Naive B cell (primary cell): Measurements from ENCODE around the gene DENND2D. TPM values are rescaled to one million over a fixed set of nuclear protein-coding genes. Genes with fewer than 3 reads are reported as not detected.

ENCODE experiments used
- ATAC-seq, 2 donors: fragments of 150-1000 bp; cut with Tn5 transposase; 2 replicates each; pipeline ENCODE4 v1.10.0; 2021; ENCODE audit warnings: low read depth in 2 of 2, mild to moderate bottlenecking in 2 of 2, moderate library complexity in 2 of 2
- DNase-seq: peaks from one replicate; pipeline ENCODE4 v3.0.0; 2022
- H3K27ac Mint-ChIP-seq, 6 donors: one replicate each; pipeline ENCODE4 v1.8.0; 2020 to 2022; ENCODE audit warnings: mild to moderate bottlenecking in 6 of 6, mixed read lengths in 6 of 6, moderate library complexity in 5 of 6, inconsistent platforms in 2 of 6
- H3K27me3 Mint-ChIP-seq, 3 donors: one replicate each; pipeline ENCODE4 v1.8.0; 2021 to 2022; ENCODE audit warnings: mixed read lengths in 3 of 3, mild to moderate bottlenecking in 1 of 3
- H3K36me3 Mint-ChIP-seq, 2 donors: one replicate each; pipeline ENCODE4 v1.8.0; 2020 to 2022; ENCODE audit warnings: mixed read lengths in 2 of 2, inconsistent platforms in 1 of 2, mild to moderate bottlenecking in 1 of 2
- H3K4me1 Mint-ChIP-seq, 3 donors: one replicate each; pipeline ENCODE4 v1.8.0; 2020 to 2022; ENCODE audit warnings: mixed read lengths in 3 of 3, inconsistent platforms in 1 of 3, mild to moderate bottlenecking in 1 of 3, moderate library complexity in 1 of 3
- H3K4me3 Mint-ChIP-seq, 8 donors: one replicate each; pipeline ENCODE4 v1.8.0; 2020 to 2022; ENCODE audit warnings: mild to moderate bottlenecking in 8 of 8, mixed read lengths in 8 of 8, moderate library complexity in 8 of 8, inconsistent platforms in 2 of 8
- H3K9me3 Mint-ChIP-seq, 7 donors: one replicate each; pipeline ENCODE4 v1.8.0; 2020 to 2022; ENCODE audit warnings: mixed read lengths in 7 of 7, mild to moderate bottlenecking in 5 of 7, inconsistent platforms in 2 of 7, moderate library complexity in 1 of 7
- polyA plus RNA-seq, 6 donors: library from polyadenylated mRNA; unstranded; fragments of 300-500 nt; fragmentation: Illumina TruSeq; gene quantifications; one replicate each; pipeline ENCODE4 v1.2.3, GENCODE V29; 2021; ENCODE audit warnings: low read depth in 6 of 6

The DENND2D gene
- polyA plus RNA-seq, 6 donors from 2014 or later: 60.2 to 124 (median 82.6) TPM

GRCh38 chr1:111204983-111205713, 4.7 kb upstream of the DENND2D start:
- Mint-ChIP-seq H3K36me3 (peaks cover 0 to 7% of the 10 kb centered on the region in 2 donors), H3K27ac (peak overlapping the region; percentile 61 to 98 (median 96)), H3K27me3 (no peaks in the 10 kb centered on the region), H3K9me3 (peaks cover 0 to 3% (median 0%) of the 10 kb centered on the region in 7 donors), H3K4me3 (peak overlapping the region; percentile 73 to 98 (median 92)), H3K4me1 (peaks cover 49 to 82% (median 71%) of the 10 kb centered on the region in 3 donors)
- ATAC-seq (peak; percentile 18 to 19), DNase-seq (peak; percentile 36)

- DNase-seq (peak; percentile 76), ATAC-seq (peak; percentile 63 to 69)
- Mint-ChIP-seq H3K9me3 (peaks cover 0 to 3% (median 0%) of the 10 kb centered on the region in 7 donors), H3K4me3 (peak overlapping the region; percentile 73 to 98 (median 94)), H3K36me3 (peaks cover 0 to 11% of the 10 kb centered on the region in 2 donors), H3K4me1 (peaks cover 52 to 88% (median 76%) of the 10 kb centered on the region in 3 donors), H3K27ac (peak overlapping the region; percentile 41 to 98 (median 98)), H3K27me3 (no peaks in the 10 kb centered on the region)
These were observed 3.9 kb upstream of the DENND2D start for GRCh38 chr1:111204201-111204982.

DNA sequence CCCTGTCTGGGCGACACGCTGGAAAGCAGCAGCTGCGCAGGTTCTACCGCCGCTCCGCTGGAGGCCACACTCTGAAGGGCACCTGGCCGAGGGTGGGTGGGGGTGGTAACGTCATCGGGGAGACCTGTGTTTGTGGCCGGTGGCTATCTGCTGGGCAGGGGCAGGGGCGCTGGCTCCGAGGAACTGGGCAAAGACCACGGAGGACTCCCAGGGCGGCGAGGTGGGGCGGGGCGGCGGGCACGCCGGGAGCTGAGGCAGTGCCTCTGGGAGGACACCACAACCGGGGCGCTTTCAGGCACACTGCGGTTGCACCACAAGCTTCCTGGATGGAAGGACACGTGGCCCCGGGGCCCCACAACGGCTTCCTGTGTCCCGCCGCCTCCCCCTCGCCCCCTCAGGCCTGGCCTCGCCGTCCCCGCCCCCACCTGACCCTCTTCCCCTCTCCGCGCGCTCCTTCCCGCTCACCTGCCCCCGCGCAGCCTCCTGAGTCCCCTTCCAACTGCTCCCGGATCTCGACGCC, 3.3 kb upstream of the DENND2D start:
- ATAC-seq: peak; percentile 76 to 77
- peak overlapping the region; percentile 41 to 98 (median 98) for H3K27ac Mint-ChIP-seq
- H3K36me3 Mint-ChIP-seq: peaks cover 0 to 11% of the 10 kb centered on the region in 2 donors
- no peaks in the 10 kb centered on the region for H3K27me3 Mint-ChIP-seq
- peak; percentile 90 for DNase-seq
- peak overlapping the region; percentile 73 to 98 (median 94) for H3K4me3 Mint-ChIP-seq
- peaks cover 0 to 3% (median 0%) of the 10 kb centered on the region in 7 donors for H3K9me3 Mint-ChIP-seq
- H3K4me1 Mint-ChIP-seq: peaks cover 52 to 89% (median 82%) of the 10 kb centered on the region in 3 donors

- no peak for ATAC-seq
- Mint-ChIP-seq H3K4me3 (peak overlapping the region; percentile 73 to 98 (median 94)), H3K27me3 (no peaks in the 10 kb centered on the region), H3K4me1 (peaks cover 46 to 91% (median 83%) of the 10 kb centered on the region in 3 donors), H3K36me3 (peaks cover under 1 to 12% of the 10 kb centered on the region in 2 donors), H3K27ac (peak overlapping the region; percentile 69 to 98 (median 98)), H3K9me3 (peaks cover 0 to 3% (median 0%) of the 10 kb centered on the region in 7 donors)
- DNase-seq: no peak
These were observed 2.5 kb upstream of the DENND2D start for GRCh38 chr1:111202707-111203623.

DNA sequence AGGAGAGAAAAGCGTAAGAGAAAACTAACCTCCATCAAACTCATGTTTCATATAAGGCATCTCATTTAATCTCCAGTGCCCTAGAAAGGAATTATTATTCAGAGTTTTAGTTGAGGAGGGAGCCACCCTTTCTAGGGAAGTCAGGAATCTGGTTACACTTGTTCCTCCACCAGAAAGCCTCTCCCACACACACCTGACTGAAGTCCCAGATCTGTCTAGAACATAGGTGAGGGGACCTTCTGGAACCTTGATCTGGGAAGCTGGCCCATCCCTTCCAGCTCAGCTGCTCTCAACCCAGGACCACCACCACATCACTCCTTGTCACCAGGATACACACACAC, 1.9 kb upstream of the DENND2D start:
- peaks cover 52 to 93% (median 83%) of the 10 kb centered on the region in 3 donors for H3K4me1 Mint-ChIP-seq
- peaks cover 0 to 3% (median 0%) of the 10 kb centered on the region in 7 donors for H3K9me3 Mint-ChIP-seq
- H3K27me3 Mint-ChIP-seq: no peaks in the 10 kb centered on the region
- peak overlapping the region; percentile 60 to 98 (median 94) for H3K4me3 Mint-ChIP-seq
- DNase-seq (no peak), ATAC-seq (no peak)
- peaks cover 7 to 18% of the 10 kb centered on the region in 2 donors for H3K36me3 Mint-ChIP-seq
- H3K27ac Mint-ChIP-seq: peak overlapping the region; percentile 53 to 98 (median 93)

DNA sequence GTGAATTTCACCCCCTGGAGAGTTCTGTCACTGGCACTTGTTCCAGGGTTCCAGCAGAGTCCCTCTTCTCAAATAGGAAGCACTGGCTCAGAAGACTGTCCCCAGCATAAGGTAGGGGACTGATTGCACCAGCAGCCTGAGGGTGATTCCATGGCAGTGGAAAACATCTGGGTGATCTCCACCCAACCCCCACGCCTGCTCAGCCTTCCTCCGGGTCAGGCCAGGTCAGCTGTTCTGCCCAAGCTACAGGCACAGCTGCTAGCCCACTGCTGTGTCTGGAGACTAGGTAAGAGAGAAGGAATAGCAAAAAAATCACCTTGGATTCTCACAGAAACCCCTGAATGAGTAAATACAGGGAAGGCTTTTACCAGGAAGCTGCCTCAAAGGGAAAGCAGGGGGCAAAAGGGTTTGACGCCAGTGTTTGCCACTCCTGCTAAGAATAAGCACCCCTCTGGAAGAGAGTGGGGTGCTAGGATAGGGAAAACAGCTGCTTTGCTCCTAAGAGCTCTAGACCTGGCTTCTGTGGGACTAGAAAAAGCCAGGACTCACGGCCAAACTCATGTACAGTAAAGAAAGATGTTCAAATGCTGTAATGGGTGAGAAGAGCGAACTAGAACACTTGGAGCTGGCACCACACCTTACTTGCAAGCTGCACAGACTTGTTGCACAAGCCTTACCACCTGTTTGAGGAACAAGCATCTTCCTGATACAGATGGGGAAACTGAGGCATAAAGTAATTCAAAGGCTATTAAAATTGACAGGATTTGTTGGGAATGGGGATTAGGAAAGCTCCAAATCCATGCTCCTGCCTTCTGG, 1.0 kb upstream of the DENND2D start:
- H3K9me3 Mint-ChIP-seq: peaks cover 0 to 3% (median 0%) of the 10 kb centered on the region in 7 donors
- peak overlapping the region in 4 of 6 donors; percentile 61 to 98 (median 82) for H3K27ac Mint-ChIP-seq
- DNase-seq (no peak), ATAC-seq (no peak)
- peak overlapping the region in 7 of 8 donors; percentile 10 to 96 (median 79) for H3K4me3 Mint-ChIP-seq
- peaks cover 15 to 23% of the 10 kb centered on the region in 2 donors for H3K36me3 Mint-ChIP-seq
- no peaks in the 10 kb centered on the region for H3K27me3 Mint-ChIP-seq
- H3K4me1 Mint-ChIP-seq: peaks cover 60 to 93% (median 85%) of the 10 kb centered on the region in 3 donors

DNA sequence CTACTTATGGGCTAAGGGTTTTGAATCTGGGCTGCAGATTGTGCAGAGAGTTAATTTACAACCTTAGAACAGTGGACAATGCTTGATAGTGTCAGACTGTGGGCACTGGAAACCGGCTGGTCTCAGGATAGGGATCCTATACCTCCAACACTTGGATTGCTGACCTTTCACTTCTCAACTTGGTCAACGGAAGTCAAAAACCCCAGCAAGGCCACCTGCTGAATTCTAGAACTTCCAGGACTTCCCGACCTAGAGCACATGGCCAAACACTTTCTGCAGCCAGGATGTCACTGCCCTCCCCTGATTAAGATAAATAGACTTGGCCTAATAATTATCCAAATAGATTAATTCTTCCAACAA, 336 bp upstream of the DENND2D start:
- no peaks in the 10 kb centered on the region for H3K9me3 Mint-ChIP-seq
- peaks cover 59 to 93% (median 85%) of the 10 kb centered on the region in 3 donors for H3K4me1 Mint-ChIP-seq
- no peaks in the 10 kb centered on the region for H3K27me3 Mint-ChIP-seq
- peak overlapping the region in 5 of 8 donors; percentile 34 to 79 (median 70) for H3K4me3 Mint-ChIP-seq
- ATAC-seq (no peak), DNase-seq (no peak)
- H3K27ac Mint-ChIP-seq: peak overlapping the region in 5 of 6 donors; percentile 60 to 73 (median 65)
- peaks cover 22 to 27% of the 10 kb centered on the region in 2 donors for H3K36me3 Mint-ChIP-seq

- no peak for DNase-seq
- no peaks in the 10 kb centered on the region for H3K27me3 Mint-ChIP-seq
- H3K9me3 Mint-ChIP-seq: no peaks in the 10 kb centered on the region
- no peak for ATAC-seq
- H3K4me1 Mint-ChIP-seq: peaks cover 57 to 91% (median 88%) of the 10 kb centered on the region in 3 donors
- H3K4me3 Mint-ChIP-seq: peak overlapping the region in 3 of 8 donors; percentile 54 to 79 (median 71)
- H3K27ac Mint-ChIP-seq: peak overlapping the region in 4 of 6 donors; percentile 15 to 85 (median 70)
- peaks cover 34% of the 10 kb centered on the region in 2 donors for H3K36me3 Mint-ChIP-seq
These were observed 1.1 kb downstream of the DENND2D start for GRCh38 chr1:111199329-111199728.

DNA sequence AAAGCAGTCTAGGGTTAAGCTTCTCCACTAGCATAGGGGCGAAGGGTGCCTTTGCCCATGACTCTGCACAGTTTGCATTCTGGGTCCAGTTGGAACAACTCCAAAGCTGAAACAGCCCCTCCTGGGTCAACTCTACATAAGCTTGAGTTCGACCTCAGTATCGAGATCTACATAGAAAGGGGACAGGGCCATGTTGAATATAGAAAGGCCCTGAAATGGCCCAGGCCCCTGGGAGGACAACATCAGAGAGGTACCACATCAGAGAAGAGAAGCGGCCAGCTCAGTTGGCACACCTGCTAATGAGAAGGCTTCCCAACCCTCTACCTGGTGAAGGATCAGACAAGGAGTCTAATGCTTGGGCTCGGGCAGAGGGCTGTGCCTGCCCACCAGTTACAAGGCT, 1.6 kb downstream of the DENND2D start:
- no peaks in the 10 kb centered on the region for H3K9me3 Mint-ChIP-seq
- no peak for DNase-seq
- ATAC-seq: no peak
- H3K27ac Mint-ChIP-seq: peak overlapping the region in 4 of 6 donors; percentile 15 to 76 (median 56)
- peak overlapping the region in 1 of 8 donors; percentile 40 for H3K4me3 Mint-ChIP-seq
- H3K4me1 Mint-ChIP-seq: peaks cover 62 to 96% (median 93%) of the 10 kb centered on the region in 3 donors
- H3K36me3 Mint-ChIP-seq: peaks cover 34% of the 10 kb centered on the region in 2 donors
- H3K27me3 Mint-ChIP-seq: no peaks in the 10 kb centered on the region

DNA sequence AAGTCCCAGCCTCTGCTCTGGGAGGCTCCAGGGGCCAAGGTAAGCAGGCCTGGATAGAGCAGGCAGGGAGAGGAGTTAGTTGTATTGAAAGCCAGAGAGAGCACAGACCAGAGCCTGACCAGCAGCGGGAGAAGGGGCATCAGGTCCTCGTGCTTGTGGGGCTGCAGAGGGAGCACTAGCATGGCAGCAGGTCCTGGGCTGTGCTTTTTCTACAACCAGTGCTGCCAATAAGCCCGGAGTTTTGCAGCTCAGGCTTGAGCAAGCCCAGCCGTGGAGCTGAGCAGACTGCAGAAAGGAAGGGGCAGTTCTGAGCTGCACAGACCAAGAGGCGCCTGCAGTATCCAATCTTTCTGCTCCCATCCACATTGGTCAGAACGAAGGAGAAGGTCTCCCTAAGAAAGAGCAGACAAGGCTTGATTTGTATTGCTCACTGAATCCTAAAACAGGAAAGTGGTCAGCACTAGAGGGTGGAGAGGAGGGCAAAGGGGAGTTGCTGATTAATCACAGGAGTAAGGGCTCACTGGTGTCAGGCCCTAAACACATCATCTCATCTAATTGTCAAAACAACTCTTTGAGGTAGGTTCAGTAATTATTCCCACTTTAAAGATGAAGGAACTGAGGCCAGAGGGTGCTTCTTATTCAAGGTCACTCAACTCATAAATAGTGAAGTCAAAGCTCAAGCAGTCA, 2.7 kb downstream of the DENND2D start:
- H3K9me3 Mint-ChIP-seq: no peaks in the 10 kb centered on the region
- H3K27ac Mint-ChIP-seq: peak overlapping the region in 3 of 6 donors; percentile 26 to 92 (median 87)
- H3K4me1 Mint-ChIP-seq: peaks cover 68 to 98% (median 97%) of the 10 kb centered on the region in 3 donors
- peak; percentile 31 to 49 for ATAC-seq
- no peaks in the 10 kb centered on the region for H3K27me3 Mint-ChIP-seq
- H3K4me3 Mint-ChIP-seq: peak overlapping the region in 6 of 8 donors; percentile 32 to 77 (median 52)
- DNase-seq: peak; percentile 45
- peaks cover 38 to 40% of the 10 kb centered on the region in 2 donors for H3K36me3 Mint-ChIP-seq

DNA sequence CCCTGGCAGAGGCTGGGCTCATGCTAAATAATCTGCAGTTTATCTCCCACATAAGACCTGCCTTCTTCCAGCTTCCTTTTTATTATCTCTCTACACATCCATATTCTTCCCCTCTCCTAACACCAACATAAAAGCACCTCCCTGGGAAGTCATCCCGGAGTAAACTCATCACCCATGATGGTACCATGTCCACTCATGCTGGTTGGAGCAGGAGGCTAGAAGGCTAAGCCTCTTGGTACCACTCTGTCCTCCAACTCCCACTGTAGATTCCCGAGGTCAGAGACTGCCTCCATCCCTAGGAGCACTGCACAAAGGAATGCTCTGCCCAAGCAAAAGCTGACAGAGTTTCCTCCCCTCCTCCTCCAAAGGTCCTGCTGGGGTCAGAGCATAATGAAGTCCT, 4.2 kb downstream of the DENND2D start:
- peaks cover 45 to 50% of the 10 kb centered on the region in 2 donors for H3K36me3 Mint-ChIP-seq
- peak overlapping the region in 4 of 6 donors; percentile 56 to 92 (median 80) for H3K27ac Mint-ChIP-seq
- H3K9me3 Mint-ChIP-seq: peaks cover 0 to 2% (median 0%) of the 10 kb centered on the region in 7 donors
- DNase-seq: no peak
- H3K4me3 Mint-ChIP-seq: peak overlapping the region in 5 of 8 donors; percentile 19 to 61 (median 39)
- no peaks in the 10 kb centered on the region for H3K27me3 Mint-ChIP-seq
- no peak for ATAC-seq
- H3K4me1 Mint-ChIP-seq: peaks cover 67 to 99% (median 96%) of the 10 kb centered on the region in 3 donors
